ENCODE data around the gene CYP27C1.
"Not testable (repeated sequence)": the region's sequence is repeated elsewhere in the genome, so short reads cannot be mapped to it uniquely, and the experiment has no call there.

Gene CYP27C1

DNA sequence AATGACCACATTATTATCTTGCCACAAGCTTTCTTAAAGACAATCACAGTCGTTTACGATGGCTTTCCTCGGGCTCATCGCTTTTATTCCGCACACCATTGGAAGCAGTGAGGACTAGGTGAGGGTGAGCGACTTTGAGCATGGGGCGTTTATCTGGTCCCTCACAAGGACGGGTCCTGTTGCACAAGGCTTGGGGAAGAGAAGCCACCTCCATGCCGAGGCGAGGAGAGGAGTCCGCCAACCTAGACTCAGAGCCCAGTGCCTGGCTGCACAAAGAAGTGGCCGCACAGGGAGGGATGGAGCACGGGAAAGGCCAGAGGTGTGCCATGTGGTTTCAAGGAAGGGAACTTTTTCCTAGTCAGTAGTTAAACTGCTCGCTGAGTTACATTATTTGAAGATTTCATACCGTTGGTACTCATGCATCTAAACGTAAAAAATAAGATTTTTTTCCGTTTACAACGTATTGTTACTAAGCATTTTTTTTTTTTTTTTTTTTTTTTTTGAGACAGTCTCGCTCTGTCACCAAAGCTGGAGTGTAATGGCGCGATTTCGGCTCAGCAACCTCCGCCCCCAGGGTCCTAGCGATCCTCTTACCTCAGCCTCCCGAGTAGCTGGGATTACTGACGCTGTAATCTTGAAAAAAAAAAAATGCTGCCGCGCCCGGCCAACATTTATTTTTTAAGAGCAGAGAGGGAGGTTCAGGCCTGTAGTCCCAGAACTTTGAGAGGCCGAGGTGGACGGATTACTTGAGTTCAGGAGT is 849 bp upstream of the CYP27C1 start:
- no peak for DNase-seq

DNA sequence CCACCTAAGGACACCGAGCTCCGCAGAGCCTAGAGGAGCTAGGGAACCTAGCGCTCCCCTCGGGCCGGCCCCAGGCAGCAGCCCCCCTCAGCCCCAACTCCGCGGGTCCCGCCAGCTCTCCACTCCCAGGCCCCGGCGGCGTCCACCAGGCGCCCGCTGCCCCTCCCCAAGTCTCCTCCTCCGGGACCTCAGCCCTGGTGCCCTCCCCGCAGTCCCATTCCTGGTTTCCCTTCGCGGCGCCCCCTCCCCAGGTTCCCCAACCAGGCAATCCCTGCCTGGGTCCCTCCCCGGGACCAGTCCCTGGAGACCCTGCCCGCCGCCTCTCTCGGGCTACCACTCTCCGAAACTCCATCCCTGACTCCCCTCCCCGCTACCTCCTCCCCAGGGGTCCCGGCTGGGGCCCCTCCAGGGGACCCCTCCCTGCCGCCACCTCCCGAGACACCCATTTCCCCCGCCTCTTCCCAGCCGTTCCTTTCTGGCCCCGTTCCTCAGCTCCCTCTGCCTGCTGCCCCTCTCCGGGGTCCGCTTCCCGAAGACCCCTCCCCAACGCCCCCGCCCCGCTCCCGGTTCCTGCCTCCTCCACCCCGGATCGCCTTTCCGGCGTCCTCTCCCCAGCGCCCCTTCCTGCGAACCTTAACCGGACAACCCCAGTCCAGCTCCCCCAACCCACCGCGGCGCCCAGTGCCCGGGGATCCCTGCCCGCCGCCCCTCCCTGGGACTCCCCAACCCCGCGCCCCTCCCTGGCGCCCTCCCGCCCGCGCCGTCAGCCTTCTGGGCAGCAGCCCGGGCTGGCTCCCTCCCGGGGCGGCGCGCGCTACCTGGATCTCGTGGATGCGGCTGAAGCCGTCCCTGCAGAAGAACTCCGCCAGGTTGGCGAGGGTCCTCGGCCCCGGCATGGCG is 678 bp downstream of the CYP27C1 start:
- DNase-seq = no peak

DNA sequence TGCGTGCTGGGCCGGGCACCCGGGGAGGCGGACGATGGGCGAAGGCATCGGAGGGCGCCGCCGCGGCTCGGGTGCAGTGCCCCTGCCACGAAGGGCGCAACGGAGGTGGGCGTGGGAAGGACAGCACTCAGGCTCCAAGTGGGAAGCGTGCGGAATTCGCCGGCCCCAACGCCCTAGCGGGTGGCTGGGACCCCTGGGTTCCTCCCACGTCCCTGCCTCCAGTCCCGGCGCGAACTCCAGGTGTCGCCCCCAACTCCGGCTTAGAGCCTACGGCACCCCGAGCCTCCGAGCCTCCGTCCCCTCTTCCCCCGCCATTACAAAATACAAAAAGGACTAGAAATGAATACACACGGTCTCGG is 1.3 kb downstream of the CYP27C1 start:
- DNase-seq = no peak

DNA sequence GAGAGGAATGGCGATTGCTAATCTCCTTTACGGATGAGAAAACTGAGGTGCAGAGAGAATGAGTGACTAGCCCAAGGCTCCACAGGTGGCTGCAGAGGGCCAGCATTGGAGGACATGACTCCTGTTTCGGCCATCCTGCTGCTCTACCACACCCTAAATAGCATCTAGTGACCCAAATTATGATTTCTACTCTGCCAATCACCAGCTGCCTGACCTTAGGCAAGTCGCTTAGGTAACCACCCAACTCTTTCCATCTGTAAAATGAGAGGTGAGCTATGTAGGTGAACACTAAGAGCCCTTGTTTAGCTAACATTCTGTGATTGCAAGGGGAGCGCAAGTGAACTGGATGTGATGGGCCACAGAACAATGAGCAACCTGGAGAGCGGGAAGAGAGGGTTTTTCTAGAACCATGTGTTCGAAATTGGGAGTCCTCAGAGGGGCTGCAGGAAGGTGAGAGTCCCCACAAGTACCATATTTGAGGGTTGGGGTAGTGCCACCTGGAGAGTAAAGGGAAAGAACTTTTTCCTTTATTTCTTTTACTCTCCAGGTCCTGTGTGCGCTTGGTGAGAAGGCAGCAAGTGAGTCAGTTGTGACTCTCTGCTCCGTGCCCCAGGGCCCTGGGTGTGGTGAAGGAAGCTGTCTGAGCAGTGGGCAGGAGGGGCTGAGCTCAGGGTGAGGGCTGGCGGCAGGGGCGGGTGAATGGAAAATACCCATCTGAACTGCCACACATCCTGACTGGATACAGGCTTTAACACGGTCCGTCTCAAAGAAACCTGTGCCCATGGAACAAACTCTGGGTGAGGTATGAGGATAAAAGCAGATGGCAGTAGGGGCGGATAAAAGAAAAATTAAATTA is 2.4 kb downstream of the CYP27C1 start:
- no peak for DNase-seq

DNA sequence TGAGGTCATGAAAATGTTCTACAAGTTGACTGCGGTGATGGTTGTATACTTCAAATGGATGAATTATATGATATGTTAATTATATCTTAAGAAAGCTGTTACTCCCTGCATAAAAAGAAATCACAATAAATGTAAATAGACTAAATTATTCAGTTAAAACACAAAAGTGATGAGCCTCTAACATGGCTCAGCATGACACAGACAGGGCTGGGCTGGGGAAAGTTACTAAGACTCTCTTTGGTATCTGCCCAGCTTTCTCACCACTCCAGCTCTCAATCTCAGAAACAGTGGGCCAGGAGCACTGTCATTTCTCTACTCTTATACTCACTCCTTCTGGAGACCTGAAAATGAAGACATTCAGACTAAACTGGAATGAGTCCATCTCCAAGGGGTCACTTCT is 3.5 kb downstream of the CYP27C1 start:
- no peak for DNase-seq

- DNase-seq = no peak
Measured at GRCh38 chr2:127216095-127216494, 4.0 kb downstream of the CYP27C1 start.

DNA sequence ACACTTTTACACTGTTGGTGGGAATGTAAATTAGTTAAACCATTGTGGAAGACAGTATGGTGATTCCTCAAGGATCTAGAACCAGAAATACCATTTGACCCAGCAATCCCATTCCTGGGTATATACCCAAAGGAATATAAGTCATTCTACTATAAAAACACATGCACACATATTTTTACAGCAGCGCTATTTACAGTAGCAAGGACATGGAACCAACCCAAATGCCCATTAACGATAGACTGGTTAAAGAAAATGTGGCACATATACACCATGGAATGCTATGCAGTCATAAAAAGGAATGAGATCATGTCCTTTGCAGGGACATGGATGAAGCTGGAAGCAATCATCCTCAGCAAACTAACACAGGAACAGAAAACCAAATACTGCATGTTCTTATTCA is 5.9 kb downstream of the CYP27C1 start:
- not testable (repeated sequence) for DNase-seq

GRCh38 chr2:127208313-127208712 is 11.8 kb downstream of the CYP27C1 start:
- DNase-seq = no peak

- no peak for DNase-seq
Measured at GRCh38 chr2:127205218-127206125, 14.6 kb downstream of the CYP27C1 start.

DNA sequence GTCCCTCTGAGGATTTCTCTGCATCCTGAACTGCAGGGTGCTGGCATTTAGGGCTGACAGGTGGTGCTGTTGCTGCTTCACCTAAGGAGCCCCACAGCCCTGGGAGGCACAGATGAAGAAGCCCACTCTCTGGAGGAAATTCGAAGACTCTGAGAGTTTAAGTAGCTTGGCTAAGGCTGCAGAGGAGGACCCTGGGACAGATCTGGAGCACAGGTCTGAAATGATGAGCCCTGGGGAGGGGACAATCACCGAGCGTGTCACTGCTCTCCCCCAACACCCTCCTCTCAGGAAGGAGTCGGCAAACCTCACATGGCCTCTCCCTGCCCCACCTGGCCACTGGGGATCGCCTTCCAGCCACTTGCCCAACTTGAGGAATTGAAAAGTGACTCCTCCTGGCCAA is 18.6 kb downstream of the CYP27C1 start:
- no peak for DNase-seq

DNA sequence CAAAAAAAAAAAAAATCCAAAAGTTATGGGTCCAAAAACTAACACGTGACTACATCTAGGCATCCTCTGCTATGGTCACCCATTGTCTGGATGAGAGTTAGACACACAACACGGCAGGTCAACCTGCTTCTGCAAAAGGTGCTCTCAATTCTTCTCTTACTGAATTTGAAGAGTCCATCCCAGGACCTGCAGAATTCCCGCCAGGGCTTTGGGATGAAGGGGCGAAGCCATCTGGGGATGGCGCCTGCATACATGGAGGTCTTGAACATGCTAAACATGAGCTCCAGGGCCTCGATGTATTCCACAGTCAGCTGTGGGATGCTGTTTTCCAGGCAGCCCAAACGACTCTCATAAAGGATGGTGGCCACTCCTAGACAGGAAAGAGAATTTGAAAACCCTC is 19.1 kb downstream of the CYP27C1 start:
- DNase-seq = no peak

GRCh38 chr2:127199223-127199622 is 20.9 kb downstream of the CYP27C1 start:
- no peak for DNase-seq

DNA sequence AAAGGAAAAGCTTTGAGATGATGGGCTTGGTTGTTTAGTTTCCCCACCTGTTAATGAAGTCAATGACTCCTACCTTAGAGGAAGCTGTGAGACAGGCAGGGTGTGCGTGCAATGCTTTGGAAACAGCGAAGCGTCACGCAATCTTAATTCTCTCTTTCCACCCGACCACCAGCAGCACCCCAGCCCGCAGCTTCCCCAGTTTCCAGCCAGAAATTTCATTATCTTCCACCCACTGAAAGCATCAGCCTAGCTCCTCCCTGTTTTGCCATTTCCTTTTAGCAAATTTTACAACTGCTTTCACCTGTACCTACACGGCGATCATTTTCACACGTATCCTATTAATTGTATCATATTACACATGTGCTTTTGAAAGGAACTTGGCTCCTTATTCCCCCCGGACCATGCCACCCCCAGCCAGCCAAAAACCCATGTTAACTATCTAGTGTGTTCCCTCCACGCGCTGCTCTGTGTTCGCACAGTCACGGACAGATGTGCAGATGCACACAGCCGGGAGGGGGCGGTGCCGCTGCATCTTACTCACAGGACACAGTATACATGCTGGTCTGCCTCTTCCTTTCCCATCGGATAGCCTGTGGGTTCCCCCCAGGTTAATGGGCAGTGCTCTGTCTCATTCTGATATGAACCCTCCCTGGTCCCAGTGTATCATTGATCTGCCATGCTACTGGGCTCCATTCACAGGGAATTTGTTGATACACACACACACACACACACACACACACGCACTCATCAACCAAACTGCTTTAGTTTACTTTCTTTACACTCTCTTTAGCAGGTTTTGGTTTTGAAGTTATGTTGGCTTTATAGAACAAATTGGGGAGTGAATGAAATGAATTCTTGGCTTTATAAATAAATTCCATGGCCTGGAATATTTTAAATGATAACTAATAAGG is 22.4 kb downstream of the CYP27C1 start:
- no peak for DNase-seq

- no peak for DNase-seq
Measured at GRCh38 chr2:127196998-127197397, 23.1 kb downstream of the CYP27C1 start.

- no peak for DNase-seq
Measured at GRCh38 chr2:127196549-127196948, 23.6 kb downstream of the CYP27C1 start.

DNA sequence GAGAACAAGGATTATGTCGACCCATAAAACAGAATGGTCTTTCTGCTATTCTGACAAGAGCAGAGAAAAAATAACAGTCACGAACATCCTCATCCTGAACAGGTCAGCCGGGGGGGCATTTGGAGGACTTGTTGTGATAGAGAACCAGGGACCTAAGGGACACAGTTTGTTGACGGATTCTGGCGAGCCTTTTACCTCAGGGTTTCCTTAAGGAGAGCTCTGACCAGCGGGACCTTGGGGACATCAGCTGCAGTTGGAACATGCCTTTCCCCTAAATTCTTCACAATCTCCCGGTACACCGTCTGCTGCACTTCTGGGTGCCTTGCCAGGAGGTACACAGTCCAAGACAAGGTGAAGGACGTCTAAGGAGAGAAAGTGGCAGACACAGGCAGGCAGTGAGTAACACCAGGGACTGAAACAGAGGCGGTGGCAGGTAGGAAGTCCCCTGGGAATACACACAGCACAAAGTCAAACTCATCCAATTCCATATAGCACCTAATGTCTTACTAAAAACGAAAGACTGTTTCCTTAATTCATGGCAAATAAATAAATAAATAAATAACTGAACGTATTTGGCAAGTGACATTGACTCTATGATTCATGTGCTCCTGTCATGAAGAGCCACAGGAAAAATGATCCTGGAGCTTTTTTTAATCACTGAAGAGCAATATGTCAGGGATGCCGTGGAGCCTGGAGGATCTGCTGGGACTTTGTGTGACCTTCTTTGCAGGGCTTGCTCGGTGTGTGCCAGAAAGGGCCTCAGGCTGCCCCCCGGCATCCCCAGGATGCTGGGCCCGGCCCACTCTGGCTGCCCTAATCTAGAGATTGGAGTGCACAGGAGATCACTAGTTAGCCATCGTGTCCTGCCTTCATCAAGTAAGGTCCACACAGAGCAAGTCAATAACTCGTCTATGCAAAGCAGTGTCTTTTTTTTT is 24.7 kb downstream of the CYP27C1 start:
- no peak for DNase-seq

- DNase-seq = no peak
Measured at GRCh38 chr2:127194447-127194846, 25.7 kb downstream of the CYP27C1 start.

- DNase-seq = no peak
Measured at GRCh38 chr2:127193967-127194280, 26.2 kb downstream of the CYP27C1 start.

DNA sequence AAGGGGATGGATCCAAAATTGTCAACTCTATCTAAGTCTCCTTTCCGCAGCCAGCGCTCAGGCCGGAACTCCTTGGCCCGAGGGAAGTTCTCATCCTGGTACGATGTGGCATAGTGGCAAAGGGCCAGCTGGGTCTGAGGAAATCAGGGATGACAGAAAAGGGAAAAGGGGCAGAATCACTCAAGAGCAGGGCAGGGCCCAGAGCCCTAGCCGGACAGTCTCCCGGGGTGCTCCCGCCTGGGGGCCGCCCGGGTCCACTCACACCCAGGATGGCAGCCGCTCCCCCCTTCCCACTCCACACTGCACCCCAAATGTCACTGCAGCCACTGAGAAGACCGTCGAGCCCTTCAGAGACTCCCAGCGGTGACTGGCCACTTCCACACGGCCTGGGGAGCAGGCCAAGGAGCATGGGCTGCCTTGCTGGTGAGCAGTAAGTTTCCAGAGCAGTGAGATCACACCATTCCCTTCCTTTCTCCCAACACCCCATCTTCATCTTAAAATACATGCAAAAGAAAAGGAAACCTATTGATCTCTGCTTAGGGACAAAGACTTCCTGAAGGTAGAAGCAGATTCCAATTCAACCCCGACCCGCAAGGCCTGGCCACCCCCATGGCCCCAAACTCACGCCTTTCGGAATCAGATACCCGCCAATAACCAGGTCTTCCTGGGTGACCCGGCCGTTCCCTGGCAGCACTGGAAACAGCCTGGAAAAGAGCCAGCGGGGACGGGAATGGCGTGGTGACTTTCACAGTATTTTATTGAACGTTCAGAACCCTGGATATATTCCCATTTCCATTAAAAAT is 26.7 kb downstream of the CYP27C1 start:
- no peak for DNase-seq
